HG02938 (cell line): ENCODE measurements around the gene PSMA7.
A peak's percentile ranks its signal among the peaks of the same experiment; 100 is the strongest.

ENCODE experiments used
- ATAC-seq: cut with Tn5 transposase; IDR thresholded peaks from one replicate; pipeline ENCODE4 v1.9.1; 2021; ENCODE audit warnings: mild to moderate bottlenecking, moderate library complexity; ENCODE audit not compliant: unreplicated experiment

Gene PSMA7

DNA sequence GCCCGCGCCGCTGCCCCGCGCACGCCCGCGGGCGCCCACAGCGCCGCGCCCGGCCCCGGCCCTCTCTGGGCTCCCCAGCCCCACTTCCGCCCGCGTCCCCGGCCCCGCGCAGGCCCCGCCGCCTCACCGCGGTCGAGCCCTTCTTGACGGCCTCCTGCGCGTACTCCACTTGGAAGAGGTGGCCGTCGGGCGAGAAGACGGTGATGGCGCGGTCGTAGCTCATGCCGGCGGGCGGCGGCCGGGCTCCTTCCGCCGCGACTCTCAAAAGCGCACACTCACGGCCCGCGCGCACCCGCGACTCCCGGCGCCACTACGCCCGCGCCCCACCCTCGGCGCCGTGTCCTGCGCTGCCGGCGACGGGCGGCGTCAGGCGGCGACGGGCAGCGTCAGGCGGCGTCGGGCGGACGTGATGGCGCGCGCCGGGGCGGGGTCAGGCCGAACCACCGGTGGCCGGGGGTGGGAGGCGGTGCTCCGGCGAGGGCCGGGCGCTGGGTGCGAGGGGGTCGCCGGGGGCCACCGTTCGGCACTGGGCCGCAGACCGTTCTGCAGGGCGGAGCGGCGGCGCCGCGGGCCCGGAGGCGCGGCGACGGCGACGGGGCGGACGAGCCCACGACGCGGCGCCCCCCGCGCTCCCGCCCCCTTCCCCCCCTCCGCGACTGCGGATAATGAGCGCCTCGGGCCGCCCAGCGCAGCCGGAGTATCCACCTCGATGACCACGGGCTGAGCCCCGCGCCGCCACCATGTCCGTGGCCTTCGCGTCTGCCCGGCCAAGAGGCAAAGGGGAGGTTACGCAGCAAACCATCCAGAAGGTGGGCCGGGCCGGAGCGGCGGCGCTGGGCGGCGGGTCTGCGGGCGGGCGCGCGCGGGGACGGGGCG lies at the start of gene PSMA7, which contains the start of gene SS18L1:
TSS of gene PSMA7 (minus strand) at position 314 of the 876 bp plus-strand sequence. CDS start at position 223, 91 bp downstream.
TSS of gene SS18L1 (plus strand) at position 689 of the 876 bp plus-strand sequence. CDS start at position 741, 52 bp downstream.
- peak; percentile 66 for ATAC-seq

DNA sequence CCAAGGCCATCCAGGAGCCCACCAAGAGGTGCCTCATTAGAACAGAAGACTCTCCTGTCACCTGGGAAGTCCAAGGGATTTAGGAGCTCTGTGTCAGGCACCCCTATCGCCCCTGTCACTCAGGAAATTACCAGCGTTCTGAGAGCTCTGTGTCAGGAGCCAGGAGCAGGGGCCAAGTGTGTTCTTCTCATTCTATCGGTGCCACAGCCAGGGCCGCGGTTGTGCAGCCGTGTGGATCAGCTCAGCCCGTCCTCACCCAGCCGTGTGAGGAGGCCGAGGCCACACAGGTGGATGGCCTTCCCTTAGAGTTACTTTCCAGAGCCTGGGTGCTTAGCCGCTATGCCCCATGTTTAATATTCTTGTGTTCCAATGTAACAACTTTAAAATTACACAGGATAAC lies 49.4 kb upstream of the PSMA7 start:
- no peak for ATAC-seq

DNA sequence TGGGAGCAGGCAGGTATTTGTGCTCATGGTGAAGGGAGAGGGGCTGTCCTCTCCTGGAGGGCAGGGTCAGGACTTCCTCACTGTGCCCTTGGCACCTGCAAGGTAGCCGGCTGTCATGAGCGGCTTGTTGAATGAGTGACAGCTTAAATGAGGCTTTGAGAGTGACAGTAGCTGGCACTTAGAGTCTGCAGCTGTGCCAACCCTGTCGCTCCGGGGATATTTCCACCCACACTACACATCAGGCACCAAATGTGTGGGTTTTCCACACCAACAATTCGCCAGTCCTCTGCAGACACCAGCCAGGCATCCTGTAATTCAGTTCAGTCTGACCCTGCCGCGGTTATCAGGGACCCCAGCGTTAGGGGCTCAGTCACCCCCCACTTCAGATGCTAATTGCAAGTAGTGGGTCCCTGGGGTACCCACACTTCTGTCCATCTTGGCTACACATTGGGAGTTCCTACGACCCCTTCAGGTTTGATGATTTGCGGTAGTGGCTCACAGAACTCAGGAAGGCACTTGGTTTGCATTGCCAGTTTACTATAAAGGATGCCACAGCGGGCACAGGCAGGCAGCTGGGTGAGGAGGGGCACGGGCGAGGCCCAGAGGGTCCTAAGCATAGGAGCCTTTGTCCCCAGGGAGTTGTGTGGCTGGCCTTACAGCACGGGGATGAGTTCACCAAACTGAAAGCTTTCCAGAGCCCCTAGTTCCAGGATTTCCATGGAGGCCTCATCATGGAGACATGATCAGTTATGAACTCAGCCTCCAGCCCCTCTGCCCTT lies 48.8 kb upstream of the PSMA7 start:
- ATAC-seq: no peak

DNA sequence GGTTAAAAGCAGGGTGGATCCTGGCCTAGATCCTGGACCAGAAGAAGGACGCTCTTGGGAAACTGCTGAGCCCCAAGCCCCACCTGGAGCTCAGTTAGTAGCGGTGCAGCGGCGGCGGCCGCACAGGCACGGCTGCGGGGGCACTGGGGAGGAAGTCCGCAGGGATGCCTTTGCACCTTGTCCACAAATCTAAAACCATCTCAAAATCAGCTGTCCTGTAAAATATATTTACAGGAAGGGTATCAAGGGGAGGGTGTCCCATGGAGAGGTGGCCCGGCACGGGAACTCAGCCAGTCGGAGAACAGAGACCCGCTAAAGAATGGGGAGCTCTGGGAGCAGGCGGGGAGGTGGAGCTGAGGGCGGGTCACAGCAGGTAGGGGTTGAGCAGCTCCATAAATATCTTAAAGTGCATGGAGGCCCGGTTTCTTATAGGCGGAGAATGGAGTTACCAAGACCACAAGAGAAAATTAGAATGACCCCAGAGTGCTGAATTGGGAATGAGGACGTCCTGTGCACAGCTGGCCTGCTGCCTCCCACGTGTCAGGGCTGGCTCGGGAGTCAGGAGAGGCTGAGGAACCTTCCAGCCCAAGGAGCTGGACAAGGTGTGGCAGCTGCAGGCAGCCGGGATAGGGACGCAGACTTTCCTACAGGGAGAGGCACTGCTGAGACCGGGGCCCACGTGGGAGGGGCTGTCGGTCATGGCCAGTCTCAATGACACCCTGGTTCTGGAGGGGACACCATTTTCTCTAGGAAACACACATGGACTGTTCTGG lies 47.6 kb upstream of the PSMA7 start:
- ATAC-seq: no peak

DNA sequence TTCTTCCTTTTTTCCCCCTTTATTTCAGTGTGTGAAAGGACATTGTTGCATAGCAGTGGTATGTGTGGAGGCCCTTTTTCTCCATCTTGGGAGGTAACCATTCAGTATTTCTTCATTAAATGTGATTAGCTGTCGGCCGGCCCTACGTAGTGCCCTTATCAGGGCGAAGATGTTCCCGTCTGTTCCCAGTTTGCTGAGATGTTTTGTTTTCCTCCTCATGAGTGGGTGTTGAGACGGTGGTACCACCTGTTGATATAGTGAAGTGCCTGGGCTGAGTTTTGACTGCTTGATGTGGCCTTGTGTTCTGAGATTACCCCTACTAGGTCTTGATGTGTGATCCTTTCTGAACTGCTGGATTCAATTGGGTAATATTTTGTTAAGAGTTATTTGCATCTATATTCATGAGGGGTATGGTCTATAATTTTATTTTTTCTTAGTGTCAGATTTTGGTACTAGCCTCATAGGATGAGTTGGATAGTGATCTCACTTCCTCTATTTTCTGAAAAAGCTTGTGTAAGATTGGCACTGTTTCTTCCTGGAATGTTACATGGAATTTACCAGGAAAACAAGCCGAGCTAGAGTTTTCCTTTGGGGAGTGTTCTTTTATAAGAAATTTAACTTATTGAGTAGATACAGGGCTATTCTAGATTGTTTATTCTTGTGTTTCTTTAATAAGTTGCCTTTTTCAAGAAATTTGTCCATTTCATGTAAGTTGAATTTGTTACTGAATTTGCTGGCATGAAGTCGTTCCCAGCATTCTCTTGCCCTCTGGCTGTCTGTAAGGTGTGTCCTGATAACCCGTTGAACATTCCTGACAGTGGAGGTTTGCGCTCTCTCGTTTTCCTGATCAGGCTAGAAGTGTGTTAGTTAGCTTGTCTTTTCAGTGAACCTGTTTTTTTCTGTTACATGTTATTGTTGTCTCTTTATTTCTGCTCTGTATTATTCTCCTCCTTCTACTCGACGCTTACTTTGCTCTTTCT lies 44.0 kb upstream of the PSMA7 start:
- no peak for ATAC-seq

DNA sequence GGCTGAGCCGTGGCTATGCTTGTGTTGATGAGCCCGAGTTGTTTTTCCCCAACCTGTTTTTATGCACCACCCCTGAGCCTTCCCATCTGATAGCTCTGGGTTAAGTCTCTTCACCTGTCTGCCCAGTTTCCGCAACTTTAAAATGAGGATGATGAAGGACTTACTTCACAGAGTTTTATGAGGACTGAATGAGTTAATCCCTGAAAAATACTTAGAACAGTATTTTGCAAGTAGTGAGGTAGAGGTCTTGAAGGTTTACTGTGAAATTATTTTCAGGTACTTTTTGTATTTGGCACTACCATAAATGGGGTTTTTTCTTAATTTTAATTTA lies 42.9 kb upstream of the PSMA7 start:
- no peak for ATAC-seq

DNA sequence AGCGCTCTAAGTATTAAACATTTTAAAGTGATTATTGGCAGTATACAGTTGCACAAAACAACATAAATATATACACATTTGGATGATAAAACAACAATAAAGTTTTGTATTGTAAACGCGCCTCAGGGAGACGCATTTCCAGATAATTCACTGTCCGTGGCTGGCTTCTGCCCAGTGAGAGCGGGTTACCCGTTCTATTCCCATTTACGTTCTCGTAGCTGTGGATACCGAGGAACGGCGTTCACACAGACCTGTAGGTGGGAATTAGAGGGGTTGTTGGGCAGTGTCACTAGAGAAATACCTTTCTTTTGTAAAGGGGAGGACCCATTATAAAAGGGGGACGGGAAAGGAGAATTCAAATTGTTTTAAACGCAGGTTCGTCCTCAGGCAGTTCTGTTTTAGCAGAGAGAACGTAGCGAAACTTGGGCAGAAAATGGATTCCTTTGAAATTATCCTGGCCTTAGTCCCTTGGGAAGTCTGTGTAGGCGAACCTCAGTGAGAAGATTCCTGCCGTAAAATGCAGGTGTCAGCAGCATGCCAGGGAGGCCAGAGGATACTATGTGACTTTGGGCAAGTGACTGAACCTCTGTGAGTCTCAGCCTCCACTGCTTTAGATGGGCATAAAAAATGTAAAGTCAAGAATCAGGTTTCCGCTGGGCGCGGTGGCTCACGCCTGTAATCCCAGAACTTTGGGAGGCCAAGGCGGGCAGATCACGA lies 40.4 kb upstream of the PSMA7 start:
- no peak for ATAC-seq

DNA sequence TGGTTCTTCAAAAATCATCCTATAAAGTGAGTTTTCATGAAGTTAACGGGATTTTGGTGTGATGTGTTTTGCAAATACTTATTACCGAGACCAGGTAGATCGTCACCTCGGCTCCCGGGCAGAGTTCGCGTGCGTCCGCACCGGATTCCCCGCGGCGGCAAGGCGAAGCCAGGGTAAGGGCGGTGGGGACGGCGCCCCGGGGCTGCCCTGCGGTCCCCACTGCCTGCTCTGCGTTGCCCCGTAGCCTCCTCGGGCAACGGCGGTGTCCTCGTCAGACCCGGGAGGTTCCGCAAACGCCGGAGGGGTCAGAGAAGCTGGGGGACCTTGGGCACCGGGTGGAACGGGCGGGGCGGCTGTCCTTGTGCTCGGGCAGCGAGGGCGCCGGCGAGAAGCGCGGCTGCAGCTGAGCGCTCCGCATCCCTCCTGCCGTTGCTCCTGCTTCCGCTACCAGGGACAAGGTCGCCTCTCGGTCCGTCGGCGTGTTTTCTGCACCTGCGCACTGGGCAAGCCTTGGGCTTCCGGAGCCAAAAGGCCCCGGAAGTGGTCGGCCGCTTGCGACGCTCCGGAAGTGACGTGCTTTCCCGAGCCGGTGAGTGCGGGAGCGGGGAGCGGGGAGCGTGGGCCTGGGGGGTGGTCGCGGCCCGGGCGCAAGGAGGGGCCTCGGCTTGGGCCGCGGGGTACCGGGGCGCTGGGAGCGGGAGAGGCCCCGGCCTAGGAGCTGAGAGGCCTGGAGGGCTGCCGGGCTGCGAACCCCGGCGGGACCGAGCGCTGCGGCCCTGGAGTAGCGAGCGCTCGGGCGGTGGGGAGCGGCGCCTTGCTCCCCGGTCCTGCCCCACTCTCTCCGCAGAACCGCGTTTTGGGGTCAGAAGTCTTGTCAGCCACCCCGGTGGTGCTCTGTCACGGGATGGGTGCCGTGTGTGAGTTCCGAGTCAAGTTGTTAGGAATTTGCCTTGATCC lies 39.6 kb upstream of the PSMA7 start, which contains the start of gene MTG2:
TSS of gene MTG2 (plus strand) at position 560 of the 957 bp plus-strand sequence. CDS start 10,393 bp downstream, outside the sequence.
- peak; percentile 91 for ATAC-seq

DNA sequence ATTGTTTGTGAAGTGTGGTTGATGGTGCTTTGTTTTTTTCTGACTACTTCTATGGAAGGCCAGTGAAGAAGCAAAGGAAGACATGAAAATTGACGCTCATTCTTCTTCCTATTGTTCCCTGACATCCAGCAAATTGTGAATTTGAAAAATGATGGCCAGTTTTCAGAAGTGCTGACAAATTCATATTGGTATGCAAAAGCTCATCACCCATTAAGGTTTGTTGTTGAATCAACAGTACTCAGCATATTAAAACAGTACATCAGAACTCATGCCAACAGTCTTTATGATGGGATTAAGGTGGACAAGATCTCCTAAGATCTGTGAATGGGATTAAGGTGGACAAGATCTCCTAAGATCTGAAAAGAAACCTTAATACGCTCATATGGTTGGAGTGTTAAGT lies 38.6 kb upstream of the PSMA7 start:
- no peak for ATAC-seq

DNA sequence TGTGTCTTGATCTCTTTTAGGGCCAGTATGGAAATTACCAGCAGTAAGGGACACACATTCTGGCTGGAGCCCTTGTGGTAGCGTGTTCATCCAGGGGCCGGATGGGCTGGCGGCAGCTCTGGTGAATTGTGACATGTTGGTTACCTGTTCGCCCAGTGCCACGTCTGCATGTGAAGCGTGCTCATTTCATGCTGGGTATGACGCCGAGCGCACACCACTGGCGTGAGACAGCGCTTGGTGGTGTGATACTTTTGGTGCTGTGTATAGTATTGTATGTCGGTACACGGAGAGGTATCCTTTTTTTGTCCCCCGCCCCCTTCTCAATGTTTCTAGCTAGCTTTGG lies 35.9 kb upstream of the PSMA7 start:
- no peak for ATAC-seq

DNA sequence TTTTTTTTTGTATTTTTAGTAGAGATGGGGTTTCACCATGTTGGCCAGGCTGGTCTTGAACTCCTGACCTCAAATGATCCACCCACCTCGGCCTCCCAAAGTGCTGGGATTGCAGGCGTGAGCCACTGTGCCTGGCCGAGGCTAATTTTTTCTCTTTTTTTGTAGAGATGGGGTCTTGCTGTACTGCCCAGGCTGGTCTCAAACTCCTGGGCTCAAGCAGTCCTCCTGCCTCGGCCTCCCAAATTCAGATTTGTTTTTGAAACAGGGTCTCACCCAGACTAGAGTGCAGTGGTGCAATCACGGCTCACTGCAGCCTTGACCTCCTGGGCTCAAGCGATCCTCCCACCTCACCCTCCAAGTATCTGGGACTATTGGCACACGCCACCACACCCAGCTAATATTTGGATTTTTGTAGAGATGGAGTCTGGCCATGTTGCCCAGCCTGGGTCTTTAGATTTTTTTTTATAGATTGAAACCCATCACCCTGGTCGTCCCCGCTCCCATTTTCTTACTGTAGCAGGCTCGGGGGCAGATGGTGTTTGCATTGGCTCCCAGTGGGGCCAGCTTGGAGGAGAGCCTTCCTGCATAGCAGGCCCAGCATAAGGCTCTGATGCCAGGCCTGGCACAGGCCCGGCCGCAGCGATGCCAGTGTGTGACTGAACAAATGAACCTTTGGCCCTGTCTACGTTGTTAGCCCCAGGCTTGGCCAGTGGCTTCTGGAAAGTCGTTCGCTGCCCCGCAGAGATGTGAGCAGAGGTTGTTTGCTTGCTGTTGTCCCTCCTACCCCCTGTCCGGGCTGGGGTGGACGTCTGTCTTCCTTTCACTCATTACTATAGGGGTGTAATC lies 35.3 kb upstream of the PSMA7 start:
- ATAC-seq: no peak

DNA sequence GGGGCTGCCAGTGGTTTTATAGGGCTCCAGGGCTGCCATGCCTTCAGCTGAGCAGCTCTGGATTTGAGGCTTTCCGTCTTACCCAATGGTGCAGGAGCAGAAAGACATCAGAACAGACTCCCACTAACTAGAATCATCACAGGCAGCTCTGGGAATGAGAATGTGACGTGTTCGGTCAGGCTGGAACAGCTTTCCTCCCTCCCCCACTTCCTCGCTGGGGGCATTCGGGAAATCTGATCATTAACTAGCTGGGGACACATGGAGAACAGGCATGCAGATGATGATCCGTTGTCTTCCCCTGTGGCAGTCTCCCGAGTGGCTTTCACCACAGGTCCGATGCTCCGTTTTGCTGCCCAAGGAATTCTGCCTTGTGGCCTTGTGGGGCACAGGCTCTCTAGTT lies 34.1 kb upstream of the PSMA7 start:
- ATAC-seq: no peak

DNA sequence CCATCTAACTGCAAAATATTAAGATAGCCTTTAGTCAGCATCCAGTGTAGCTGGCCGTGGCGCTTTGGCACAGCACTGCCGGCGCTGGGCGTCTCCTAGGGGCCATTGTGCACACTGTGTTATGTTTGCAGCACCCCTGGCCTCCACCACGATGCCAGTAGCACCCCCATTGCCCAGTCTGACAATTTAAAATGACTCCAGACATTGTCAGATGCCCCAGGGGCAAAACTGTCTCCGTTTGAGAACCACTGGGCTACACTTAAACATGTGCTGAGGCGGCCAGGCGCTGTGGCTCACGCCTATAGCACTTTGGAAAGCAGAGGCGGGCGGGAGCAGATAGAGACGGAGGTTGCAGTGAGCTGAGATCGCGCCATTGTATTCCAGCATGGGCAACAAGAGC lies 33.7 kb upstream of the PSMA7 start:
- no peak for ATAC-seq

DNA sequence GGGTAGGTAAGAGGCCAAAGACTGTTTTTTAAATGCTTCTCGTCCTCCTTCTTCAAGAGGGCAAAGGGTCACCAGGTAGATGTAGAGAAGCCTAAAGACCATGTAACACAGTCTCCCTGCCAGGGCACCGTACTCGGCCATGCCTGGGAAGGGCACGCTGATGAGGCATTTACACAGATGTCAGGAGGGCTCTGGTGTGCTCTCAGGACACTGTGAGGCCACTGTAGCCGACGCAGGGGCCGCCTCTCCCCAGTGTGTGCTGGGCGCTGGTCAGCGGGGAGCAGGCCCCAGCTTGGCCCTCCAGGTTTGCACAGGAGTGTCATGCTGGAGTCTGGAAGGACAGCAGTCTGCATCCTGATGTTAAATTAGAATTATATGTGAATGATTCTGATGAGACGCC lies 32.5 kb upstream of the PSMA7 start:
- ATAC-seq: no peak

DNA sequence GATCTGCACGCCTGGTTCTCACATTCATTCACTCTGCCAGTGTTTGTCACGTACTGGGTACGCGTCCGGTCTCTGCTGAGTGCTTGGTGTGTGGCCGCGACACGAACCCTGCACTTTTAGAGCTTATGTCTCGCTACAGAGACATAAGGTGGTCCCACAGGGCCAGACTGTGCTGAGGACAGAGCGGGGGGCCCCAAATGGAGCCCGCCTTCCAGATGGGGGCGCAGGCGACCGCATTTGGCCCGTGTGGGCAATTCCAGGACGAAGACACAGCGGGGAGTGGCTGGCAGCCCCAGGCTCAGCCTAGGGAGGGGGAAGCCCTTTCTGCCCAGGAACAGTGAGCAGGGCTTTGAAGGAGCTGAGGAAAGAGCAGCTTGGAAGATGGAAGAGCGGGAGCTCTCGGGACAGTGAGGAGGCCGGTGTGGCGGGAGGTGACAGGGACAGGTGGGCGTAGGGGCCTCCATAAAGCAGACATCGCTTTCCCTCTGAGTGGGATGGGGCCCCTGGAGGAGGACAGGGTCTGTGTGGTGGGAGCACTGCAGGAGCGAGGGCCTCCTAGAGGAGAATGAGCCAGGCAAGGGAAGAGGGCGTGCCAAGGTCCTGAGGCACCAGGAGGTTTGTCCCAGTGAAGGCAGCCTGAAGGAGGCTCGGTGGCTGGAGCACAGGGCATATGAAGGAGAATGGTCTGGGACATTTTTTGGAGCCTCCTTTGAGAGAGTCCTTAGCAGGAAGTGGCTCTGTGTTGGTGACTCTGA lies 31.9 kb upstream of the PSMA7 start:
- no peak for ATAC-seq

DNA sequence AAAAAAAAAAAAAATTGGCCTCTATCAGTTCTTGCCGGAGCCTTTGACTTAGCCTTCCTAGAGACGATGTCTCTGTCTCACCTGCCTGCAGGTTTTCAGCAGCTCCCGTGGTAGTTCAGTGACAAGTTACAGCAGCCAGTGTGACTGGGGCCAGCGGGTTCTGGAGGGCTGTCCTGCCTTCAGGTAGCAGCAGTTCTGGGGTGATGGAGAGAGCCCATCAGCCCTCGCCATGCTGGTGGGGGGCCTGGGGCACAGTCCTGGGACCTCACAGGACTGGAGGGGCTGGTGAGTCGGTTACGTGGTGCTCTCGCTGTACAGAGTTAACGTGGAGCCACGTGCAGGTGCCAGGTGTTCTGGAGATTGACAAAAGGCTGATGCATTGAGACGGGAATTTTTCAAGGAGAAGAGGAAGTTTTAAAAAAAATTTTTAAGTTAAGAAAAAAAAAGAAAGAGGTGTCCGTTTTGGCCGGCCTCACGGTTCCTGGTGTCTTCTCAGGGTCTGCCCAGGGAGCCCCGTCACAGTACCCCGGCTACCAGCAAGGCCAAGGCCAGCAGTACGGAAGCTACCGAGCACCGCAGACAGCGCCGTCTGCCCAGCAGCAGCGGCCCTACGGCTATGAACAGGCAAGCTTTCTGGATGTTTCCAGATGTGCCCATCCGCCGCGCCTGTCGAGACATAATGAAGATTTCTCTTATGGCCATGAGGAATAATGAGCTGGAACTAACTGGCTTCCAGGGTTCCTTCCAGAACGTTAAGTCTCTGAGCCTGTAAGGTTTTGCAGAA lies 31.0 kb upstream of the PSMA7 start:
- ATAC-seq: no peak
